Astrocyte of the spinal cord (primary cell): ENCODE data around the gene ZNF816.

ENCODE experiments used
- DNase-seq: peaks from one replicate; pipeline ENCODE4 v3.0.0; 2011; ENCODE audit warnings: low read depth, low spot score
- H3K4me3 ChIP-seq: 2 replicates; pipeline ENCODE4 v1.5.1; 2011; ENCODE audit warnings: low read depth, mild to moderate bottlenecking, low read length, moderate library complexity
- in situ Hi-C: cut with HindIII; loops from 2 replicates; pipeline ENCODE4 v1.10.0; 2017; ENCODE audit warnings: low sequenced_read_pairs
- TF ChIP-seq, protein P1 (sequence below): IDR thresholded peaks from 2 replicates; pipeline ENCODE4 v1.5.1; 2012; ENCODE audit warnings: low read depth, mild to moderate bottlenecking, low read length, inconsistent platforms

Gene ZNF816

GRCh38 chr19:52963247-52963618 lies 552 bp upstream of the ZNF816 start:
- peak overlapping the region; percentile 81 for H3K4me3 ChIP-seq
- no peak for DNase-seq
- in situ Hi-C loops: no loop called here
- TF ChIP-seq, protein P1, sequence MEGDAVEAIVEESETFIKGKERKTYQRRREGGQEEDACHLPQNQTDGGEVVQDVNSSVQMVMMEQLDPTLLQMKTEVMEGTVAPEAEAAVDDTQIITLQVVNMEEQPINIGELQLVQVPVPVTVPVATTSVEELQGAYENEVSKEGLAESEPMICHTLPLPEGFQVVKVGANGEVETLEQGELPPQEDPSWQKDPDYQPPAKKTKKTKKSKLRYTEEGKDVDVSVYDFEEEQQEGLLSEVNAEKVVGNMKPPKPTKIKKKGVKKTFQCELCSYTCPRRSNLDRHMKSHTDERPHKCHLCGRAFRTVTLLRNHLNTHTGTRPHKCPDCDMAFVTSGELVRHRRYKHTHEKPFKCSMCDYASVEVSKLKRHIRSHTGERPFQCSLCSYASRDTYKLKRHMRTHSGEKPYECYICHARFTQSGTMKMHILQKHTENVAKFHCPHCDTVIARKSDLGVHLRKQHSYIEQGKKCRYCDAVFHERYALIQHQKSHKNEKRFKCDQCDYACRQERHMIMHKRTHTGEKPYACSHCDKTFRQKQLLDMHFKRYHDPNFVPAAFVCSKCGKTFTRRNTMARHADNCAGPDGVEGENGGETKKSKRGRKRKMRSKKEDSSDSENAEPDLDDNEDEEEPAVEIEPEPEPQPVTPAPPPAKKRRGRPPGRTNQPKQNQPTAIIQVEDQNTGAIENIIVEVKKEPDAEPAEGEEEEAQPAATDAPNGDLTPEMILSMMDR: no peak

- in situ Hi-C loops: no loop called here
- peak overlapping the region; percentile 81 for H3K4me3 ChIP-seq
- TF ChIP-seq, protein P1: no peak
- DNase-seq: no peak
These were observed 700 bp downstream of the ZNF816 start for GRCh38 chr19:52961981-52962380.

GRCh38 chr19:52959613-52960295 lies 2.9 kb downstream of the ZNF816 start:
- no peak overlapping the region for H3K4me3 ChIP-seq
- in situ Hi-C loops: no loop called here
- TF ChIP-seq, protein P1: no peak
- no peak for DNase-seq

GRCh38 chr19:52957591-52957990 lies 5.1 kb downstream of the ZNF816 start:
- DNase-seq: no peak
- H3K4me3 ChIP-seq: no peak overlapping the region
- TF ChIP-seq, protein P1: no peak
- in situ Hi-C loops: no loop called here

DNA sequence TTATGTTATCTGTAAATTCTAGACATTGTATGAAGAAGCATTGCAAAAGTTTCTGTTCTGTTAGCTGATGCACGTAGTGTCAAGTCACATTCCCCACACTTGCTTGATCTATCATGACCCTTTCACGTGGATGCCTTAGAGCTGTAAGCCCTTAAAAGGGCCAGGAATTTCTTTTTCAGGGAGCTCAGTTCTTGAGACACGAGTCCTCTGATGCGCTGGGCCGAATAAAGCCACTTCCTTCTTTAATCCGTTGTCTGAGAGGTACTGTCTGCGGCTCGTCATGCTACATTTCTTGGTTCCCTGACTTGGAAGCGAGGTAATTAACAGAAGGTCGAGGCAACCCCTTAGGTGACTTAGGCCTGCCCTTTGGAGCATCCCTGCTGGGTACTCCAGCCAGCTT lies 5.8 kb downstream of the ZNF816 start:
- in situ Hi-C loops: no loop called here
- DNase-seq: no peak
- no peak overlapping the region for H3K4me3 ChIP-seq
- TF ChIP-seq, protein P1: no peak

GRCh38 chr19:52949422-52949821 lies 13.3 kb downstream of the ZNF816 start:
- in situ Hi-C loops: no loop called here
- TF ChIP-seq, protein P1: no peak
- DNase-seq: no peak
- no peak overlapping the region for H3K4me3 ChIP-seq
